Liver (tissue), 9 donors: ENCODE measurements around the gene JAKMIP1. TPM values are rescaled to one million over a fixed set of nuclear protein-coding genes. Genes with fewer than 3 reads are reported as not detected.

ENCODE experiments used
- DNase-seq: peaks from one replicate; pipeline ENCODE4 v3.0.0-alpha.2; 2017; ENCODE audit warnings: low spot score
- H3K27ac ChIP-seq, 2 donors: one replicate each; pipeline ENCODE4 v1.7.0; 2013; ENCODE audit warnings: inconsistent platforms in 2 of 2, low read length in 2 of 2, control low read depth in 1 of 2, low read depth in 1 of 2, mild to moderate bottlenecking in 1 of 2
- H3K27me3 ChIP-seq, 4 donors: one replicate each; pipeline versions ENCODE4 v1.6.1 to v1.7.0; 2013; ENCODE audit warnings: low read length in 3 of 4, inconsistent platforms in 1 of 4, mild to moderate bottlenecking in 1 of 4, moderate library complexity in 1 of 4; ENCODE audit not compliant: control insufficient read depth in 4 of 4, insufficient read depth in 4 of 4
- H3K36me3 ChIP-seq, 4 donors: one replicate each; pipeline versions ENCODE4 v1.6.1 to v1.7.0; 2013; ENCODE audit warnings: low read length in 3 of 4, mild to moderate bottlenecking in 3 of 4, low read depth in 1 of 4, moderate library complexity in 1 of 4; ENCODE audit not compliant: control insufficient read depth in 4 of 4, insufficient read depth in 3 of 4
- H3K4me1 ChIP-seq, 4 donors: one replicate each; pipeline versions ENCODE4 v1.6.1 to v1.7.0; 2013; ENCODE audit warnings: low read length in 3 of 4, mild to moderate bottlenecking in 3 of 4, moderate library complexity in 1 of 4; ENCODE audit not compliant: control insufficient read depth in 4 of 4, insufficient read depth in 4 of 4
- H3K4me3 ChIP-seq, 3 donors: one replicate each; pipeline versions ENCODE4 v1.6.1 to v1.7.0; 2013; ENCODE audit warnings: low read length in 3 of 3, control low read depth in 1 of 3, low read depth in 1 of 3, mild to moderate bottlenecking in 1 of 3
- H3K9ac ChIP-seq, 2 donors: one replicate each; pipeline ENCODE4 v1.7.0; 2013; ENCODE audit warnings: low read length in 2 of 2, mild to moderate bottlenecking in 2 of 2, moderate library complexity in 2 of 2, control low read depth in 1 of 2, low read depth in 1 of 2
- H3K9me3 ChIP-seq, 4 donors: one replicate each; pipeline versions ENCODE4 v1.6.1 to v1.7.0; 2013; ENCODE audit warnings: low read length in 3 of 4; ENCODE audit not compliant: control insufficient read depth in 4 of 4
- ATF3 ChIP-seq: IDR thresholded peaks from 2 replicates; pipeline ENCODE4 v1.6.1; 2016; ENCODE audit warnings: antibody characterized with exemption
- CTCF ChIP-seq: fragments of 150-350 bp; IDR thresholded peaks from 2 replicates; pipeline ENCODE4 v1.5.1; 2017; ENCODE audit warnings: improper control_type of control experiment, low read depth, low read length; ENCODE audit not compliant: missing input control
- EGR1 ChIP-seq, 2 donors: IDR thresholded peaks; 2 replicates each; pipeline ENCODE4 v1.6.1; 2016 to 2018; ENCODE audit warnings: antibody characterized with exemption in 2 of 2, low read depth in 2 of 2
- FOXA1 ChIP-seq: IDR thresholded peaks from 2 replicates; pipeline ENCODE4 v1.6.1; 2016; ENCODE audit warnings: antibody characterized with exemption
- FOXA2 ChIP-seq: IDR thresholded peaks from 2 replicates; pipeline ENCODE4 v1.6.1; 2016; ENCODE audit warnings: antibody characterized with exemption
- GABPA ChIP-seq, 2 donors: IDR thresholded peaks in 1 of 2; conservative IDR thresholded peaks in 1 of 2; 2 replicates each; pipeline ENCODE4 v1.6.1; 2016; ENCODE audit warnings: antibody characterized with exemption in 2 of 2, mild to moderate bottlenecking in 1 of 2, moderate library complexity in 1 of 2
- HNF4A ChIP-seq, 2 donors: conservative IDR thresholded peaks; 2 replicates each; pipeline ENCODE4 v1.6.1; 2016; ENCODE audit warnings: antibody characterized with exemption in 2 of 2, mild to moderate bottlenecking in 2 of 2
- HNF4G ChIP-seq: IDR thresholded peaks from 2 replicates; pipeline ENCODE4 v1.6.1; 2016; ENCODE audit warnings: antibody characterized with exemption
- JUND ChIP-seq, 2 donors: IDR thresholded peaks; 2 replicates each; pipeline ENCODE4 v1.6.1; 2016; ENCODE audit warnings: antibody characterized with exemption in 2 of 2
- NR2F2 ChIP-seq: IDR thresholded peaks from 2 replicates; pipeline ENCODE4 v1.6.1; 2016; ENCODE audit warnings: antibody characterized with exemption
- RAD21 ChIP-seq, 2 donors: IDR thresholded peaks; 2 replicates each; pipeline ENCODE4 v1.6.1; 2016; ENCODE audit warnings: antibody characterized with exemption in 2 of 2, mild to moderate bottlenecking in 2 of 2
- REST ChIP-seq: IDR thresholded peaks from 2 replicates; pipeline ENCODE4 v1.6.1; 2016; ENCODE audit warnings: antibody characterized with exemption, mild to moderate bottlenecking
- RXRA ChIP-seq, 2 donors: IDR thresholded peaks; 2 replicates each; pipeline ENCODE4 v1.6.1; 2017 to 2018; ENCODE audit warnings: antibody characterized with exemption in 2 of 2, mild to moderate bottlenecking in 1 of 2
- SP1 ChIP-seq: IDR thresholded peaks from 2 replicates; pipeline ENCODE4 v1.6.1; 2018; ENCODE audit warnings: antibody characterized with exemption, mild to moderate bottlenecking
- TAF1 ChIP-seq: conservative IDR thresholded peaks from 2 replicates; pipeline ENCODE4 v1.6.1; 2016; ENCODE audit warnings: antibody characterized with exemption, mild to moderate bottlenecking
- YY1 ChIP-seq: IDR thresholded peaks from 2 replicates; pipeline ENCODE4 v1.6.1; 2016; ENCODE audit warnings: antibody characterized with exemption, mild to moderate bottlenecking
- WGBS: extraction: QIAGEN DNeasy Blood & Tissue Kit; methylation state at CpG from one replicate; pipeline ENCODE4 v1.1.7; 2013; 5-methylcytosine and 5-hydroxymethylcytosine counted together
- polyA plus RNA-seq, 2 donors: library from polyadenylated mRNA; stranded (reverse) in 1 of 2; unstranded in 1 of 2; fragments of 200-250 nt in 1 of 2; fragments of >200 nt in 1 of 2; fragmentation: Nextera tagmentation in 1 of 2; extraction: Ambion mirVana in 1 of 2; gene quantifications; one replicate each; pipeline versions ENCODE4 v1.2.1 to v1.2.3, GENCODE V29; 2013 to 2015
- total RNA-seq, 2 donors: library from RNA; depleted of rRNA; stranded (reverse); fragments of >200 nt; gene quantifications; one replicate each; pipeline ENCODE4 v1.2.3, GENCODE V29; 2014
- TF ChIP-seq, protein P1 (sequence below): IDR thresholded peaks from 2 replicates; pipeline ENCODE4 v1.6.1; 2016; ENCODE audit warnings: antibody characterized with exemption
- TF ChIP-seq, protein P2 (sequence below): IDR thresholded peaks from 2 replicates; pipeline ENCODE4 v1.6.1; 2016; ENCODE audit warnings: antibody characterized with exemption
- donor health status: healthy.
- donor health status: healthy.
- donor health status: healthy.
- donor health status: healthy.
- donor health status: healthy.

JAKMIP1 gene
- total and polyA plus RNA-seq, 4 donors, result 0.08 to 0.50 TPM; not detected in 2

- no peak overlapping the region for H3K9ac ChIP-seq
- no peaks in the 10 kb centered on the region for H3K4me1 ChIP-seq
- H3K36me3 ChIP-seq, result no peaks in the 10 kb centered on the region
- WGBS, result 18% methylated on average over 84 of the region's 84 CpGs
- peaks cover 2 to 20% (median 12%) of the 10 kb centered on the region in 4 donors for H3K27me3 ChIP-seq
- H3K27ac ChIP-seq, result no peak overlapping the region
- H3K9me3 ChIP-seq, result peaks cover 4 to 8% (median 4%) of the 10 kb centered on the region in 4 donors
- DNase-seq, result no peak
- peak overlapping the region in 1 of 3 donors; percentile 14 for H3K4me3 ChIP-seq
- TF ChIP-seq, protein P1, sequence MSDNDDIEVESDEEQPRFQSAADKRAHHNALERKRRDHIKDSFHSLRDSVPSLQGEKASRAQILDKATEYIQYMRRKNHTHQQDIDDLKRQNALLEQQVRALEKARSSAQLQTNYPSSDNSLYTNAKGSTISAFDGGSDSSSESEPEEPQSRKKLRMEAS, result no peak
- TF ChIP-seq, protein P2, sequence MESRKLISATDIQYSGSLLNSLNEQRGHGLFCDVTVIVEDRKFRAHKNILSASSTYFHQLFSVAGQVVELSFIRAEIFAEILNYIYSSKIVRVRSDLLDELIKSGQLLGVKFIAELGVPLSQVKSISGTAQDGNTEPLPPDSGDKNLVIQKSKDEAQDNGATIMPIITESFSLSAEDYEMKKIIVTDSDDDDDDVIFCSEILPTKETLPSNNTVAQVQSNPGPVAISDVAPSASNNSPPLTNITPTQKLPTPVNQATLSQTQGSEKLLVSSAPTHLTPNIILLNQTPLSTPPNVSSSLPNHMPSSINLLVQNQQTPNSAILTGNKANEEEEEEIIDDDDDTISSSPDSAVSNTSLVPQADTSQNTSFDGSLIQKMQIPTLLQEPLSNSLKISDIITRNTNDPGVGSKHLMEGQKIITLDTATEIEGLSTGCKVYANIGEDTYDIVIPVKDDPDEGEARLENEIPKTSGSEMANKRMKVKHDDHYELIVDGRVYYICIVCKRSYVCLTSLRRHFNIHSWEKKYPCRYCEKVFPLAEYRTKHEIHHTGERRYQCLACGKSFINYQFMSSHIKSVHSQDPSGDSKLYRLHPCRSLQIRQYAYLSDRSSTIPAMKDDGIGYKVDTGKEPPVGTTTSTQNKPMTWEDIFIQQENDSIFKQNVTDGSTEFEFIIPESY, result no peak
- TF ChIP-seq HNF4A (conservative IDR thresholded peaks at IDR 0.05), result no peak
- TF ChIP-seq YY1, result no peak
- no peak for TF ChIP-seq ATF3
- TF ChIP-seq EGR1 (IDR thresholded peaks at IDR 0.05; ENCODE audit: low read depth in 2 of 2), result no peak
- TF ChIP-seq FOXA2, result no peak
- TF ChIP-seq RXRA (IDR thresholded peaks at IDR 0.05), result no peak
- no peak for TF ChIP-seq JUND (IDR thresholded peaks at IDR 0.05)
- no peak for TF ChIP-seq GABPA (IDR thresholded peaks at IDR 0.05 in 1 of 2, conservative IDR thresholded peaks at IDR 0.05 in 1 of 2)
- no peak for TF ChIP-seq HNF4G
- no peak for TF ChIP-seq NR2F2
- TF ChIP-seq RAD21 (IDR thresholded peaks at IDR 0.05), result no peak
- no peak for TF ChIP-seq SP1
- TF ChIP-seq CTCF, result no peak
- no peak for TF ChIP-seq FOXA1
- no peak for TF ChIP-seq REST
- TF ChIP-seq TAF1, result no peak
Observed at GRCh38 chr4:6221851-6222760, 21.8 kb upstream of the JAKMIP1 start.
